Psoas muscle (tissue), 8 donors: ENCODE measurements around the gene KIAA1191. TPM values are rescaled to one million over a fixed set of nuclear protein-coding genes. Genes with fewer than 3 reads are reported as not detected.
A peak's percentile ranks its signal among the peaks of the same experiment; 100 is the strongest.

Experiments
- ATAC-seq, 4 donors: fragments of 200-7000 bp; cut with Tn5 transposase; one replicate each; pipeline ENCODE4 v1.9.1; 2020; ENCODE audit warnings: moderate library complexity in 3 of 4, mild to moderate bottlenecking in 2 of 4
- DNase-seq, 2 donors: peaks; one replicate each; pipeline ENCODE4 v3.0.0-alpha.2; 2020
- H3K27ac ChIP-seq: fragments of 200-600 bp; one replicate; pipeline ENCODE4 v1.8.0; 2022
- H3K27me3 ChIP-seq, 3 donors: fragments of 200-600 bp in 1 of 3; one replicate each; pipeline versions ENCODE4 v1.6.1 to v1.8.0; 2013 to 2022; ENCODE audit warnings: low read length in 2 of 3, mild to moderate bottlenecking in 2 of 3, moderate library complexity in 1 of 3; ENCODE audit not compliant: insufficient read depth in 3 of 3
- H3K36me3 ChIP-seq, 2 donors: fragments of 200-600 bp in 1 of 2; one replicate each; pipeline versions ENCODE4 v1.6.1 to v1.8.0; 2013 to 2022; ENCODE audit warnings: low read depth in 1 of 2, mild to moderate bottlenecking in 1 of 2, moderate library complexity in 1 of 2; ENCODE audit not compliant: insufficient read depth in 1 of 2
- H3K4me1 ChIP-seq: fragments of 200-600 bp; one replicate; pipeline ENCODE4 v1.8.0; 2022
- H3K4me3 ChIP-seq: fragments of 200-600 bp; one replicate; pipeline ENCODE4 v1.8.0; 2022; ENCODE audit warnings: mild to moderate bottlenecking
- H3K9me3 ChIP-seq: fragments of 200-600 bp; one replicate; pipeline ENCODE4 v1.8.0; 2022
- CTCF ChIP-seq: fragments of 200-600 bp; IDR thresholded peaks from one replicate; pipeline ENCODE4 v1.8.0; 2022; ENCODE audit warnings: antibody characterized with exemption
- WGBS, 3 donors: extraction: QIAGEN DNeasy Blood & Tissue Kit; methylation state at CpG; one replicate each; pipeline versions ENCODE4 v1.1.6 to v1.1.7; 2013; 5-methylcytosine and 5-hydroxymethylcytosine counted together
- intact Hi-C, 2 donors: fragments of 100-400 bp; cut with DNase I; formaldehyde crosslinking; loops; one replicate each; pipeline versions ENCODE4 v1.11.0 to v1.14.2; 2022
- polyA plus RNA-seq, 3 donors: library from polyadenylated mRNA; stranded (reverse); fragments of 200-250 nt; gene quantifications; one replicate each; pipeline ENCODE4 v1.2.3, GENCODE V29; 2013
- total RNA-seq, 4 donors: library from RNA; stranded (reverse); fragmentation: NEBNext Ultra II Directional in 2 of 4; extraction: Animal tissue kit (Norgen Biotek cat#: 25700) in 2 of 4; gene quantifications; one replicate each; pipeline versions ENCODE4 v1.2.1 to v1.2.4, GENCODE V29; 2021 to 2023
- donor health status: healthy with polysubstance abuse.
- donor health status: DM: no; HTN: no; CAD: no; lungs with moderate emphysema.
- donor health status: Bipolar disorder and iron deficiency.
- donor health status: healthy.
- donor health status: DM: yes; HTN: yes; CAD: no.
- donor health status: DM: no; HTN: no; CAD: no.
- donor health status: DM: no; HTN: no; CAD: no.
- donor health status: DM: yes; HTN: yes; CAD: no.

Gene KIAA1191
- total and polyA plus RNA-seq, 7 donors: 27.0 to 201 (median 69.3) TPM

- Histone ChIP-seq H3K4me3 (peak overlapping the region; percentile 90), H3K4me1 (peaks cover 24% of the 10 kb centered on the region), H3K9me3 (no peaks in the 10 kb centered on the region), H3K27me3 (no peaks in the 10 kb centered on the region), H3K36me3 (peaks cover 0 to 31% of the 10 kb centered on the region in 2 donors), H3K27ac (peak overlapping the region; percentile 91)
- no peak for ATAC-seq
- intact Hi-C loops: no loop called here
- 49 to 65% (median 58%) methylated on average over 8 of the region's 8 CpGs for WGBS, 3 donors
- DNase-seq: no peak
- TF ChIP-seq CTCF: no peak
Measured at GRCh38 chr5:176362233-176362490, 598 bp upstream of the KIAA1191 start.

GRCh38 chr5:176360894-176361436, 599 bp downstream of the KIAA1191 start:
- Histone ChIP-seq H3K4me1 (peaks cover 21% of the 10 kb centered on the region), H3K9me3 (no peaks in the 10 kb centered on the region), H3K36me3 (peaks cover 0 to 38% of the 10 kb centered on the region in 2 donors), H3K27ac (peak overlapping the region; percentile 91), H3K4me3 (peak overlapping the region; percentile 90), H3K27me3 (no peaks in the 10 kb centered on the region)
- intact Hi-C loops: loop anchor here in 1 of 2 donors (2.0 kb wide), 1 partner anchor 28 kb away; the partner anchor contains the start of genes HIGD2A and NOP16
- 2% methylated on average over 24 to 27 of the region's 27 CpGs for WGBS, 3 donors
- ATAC-seq (peak; percentile 7 to 33 (median 19)), DNase-seq (no peak)
- TF ChIP-seq CTCF: no peak

- Histone ChIP-seq H3K36me3 (peaks cover under 1 to 50% of the 10 kb centered on the region in 2 donors), H3K4me1 (peaks cover 18% of the 10 kb centered on the region), H3K9me3 (no peaks in the 10 kb centered on the region), H3K27ac (peak overlapping the region; percentile 32), H3K27me3 (no peaks in the 10 kb centered on the region), H3K4me3 (peak overlapping the region; percentile 90)
- 44 to 55% (median 50%) methylated on average over 4 of the region's 4 CpGs for WGBS, 3 donors
- ATAC-seq (no peak), DNase-seq (no peak)
- no peak for TF ChIP-seq CTCF
- intact Hi-C loops: loop anchor here in 1 of 2 donors (2.0 kb wide), 1 partner anchor 29 kb away; the partner anchor contains the start of genes HIGD2A and NOP16
Measured at GRCh38 chr5:176359658-176360057, 1.9 kb downstream of the KIAA1191 start.

GRCh38 chr5:176356179-176356566, 5.4 kb downstream of the KIAA1191 start:
- peaks cover 4 to 85% of the 10 kb centered on the region in 2 donors for H3K36me3 ChIP-seq
- WGBS, 3 donors: 57 to 90% (median 72%) methylated on average over 3 of the region's 3 CpGs

More at GRCh38 chr5:176356179-176356566, 5.4 kb downstream of the KIAA1191 start:
- intact Hi-C loops: no loop called here
- no peak for DNase-seq
- ATAC-seq: no peak
- H3K4me1 ChIP-seq: peaks cover 21% of the 10 kb centered on the region
- no peak overlapping the region for H3K4me3 ChIP-seq
- H3K27me3 ChIP-seq: no peaks in the 10 kb centered on the region
- no peak for TF ChIP-seq CTCF
- H3K27ac ChIP-seq: no peak overlapping the region
- H3K9me3 ChIP-seq: no peaks in the 10 kb centered on the region
